ENCODE measurements around the gene SORCS2. TPM values are rescaled to one million over a fixed set of nuclear protein-coding genes. Genes with fewer than 3 reads are reported as not detected.

The SORCS2 gene
- total and polyA plus RNA-seq, 12 donors, result 0.67 to 15.5 (median 1.3) TPM

- H3K27me3 ChIP-seq, result no peaks in the 10 kb centered on the region
- no peak overlapping the region for H3K27ac ChIP-seq
- WGBS, 4 donors, result 88 to 96% (median 90%) methylated on average over 17 of the region's 17 CpGs
- H3K4me1 ChIP-seq (replicated peaks in 1 of 2), result no peaks in the 10 kb centered on the region
- no peaks in the 10 kb centered on the region for H3K9me3 ChIP-seq (replicated peaks in 1 of 3)
- H3K4me3 ChIP-seq, result no peak overlapping the region
- peak in 1 of 7 donors; percentile 5 for DNase-seq
- intact Hi-C loops (cut with DNase I), result no loop called here
- no peaks in the 10 kb centered on the region for H3K36me3 ChIP-seq (replicated peaks in 1 of 2)
- TF ChIP-seq POLR2A (IDR thresholded peaks at IDR 0.05) (no peak), CTCF (IDR thresholded peaks at IDR 0.05) (no peak)
These were observed 148.5 kb downstream of the SORCS2 start for GRCh38 chr4:7340553-7341433.

- Histone ChIP-seq H3K4me3 (no peak overlapping the region), H3K4me1 (replicated peaks in 1 of 2) (no peaks in the 10 kb centered on the region), H3K36me3 (replicated peaks in 1 of 2) (no peaks in the 10 kb centered on the region), H3K27me3 (no peaks in the 10 kb centered on the region), H3K27ac (no peak overlapping the region), H3K9me3 (replicated peaks in 1 of 3) (no peaks in the 10 kb centered on the region)
- WGBS, 4 donors, result 92% methylated on average over 6 of the region's 6 CpGs
- intact Hi-C loops (cut with DNase I), result no loop called here
- peak in 1 of 7 donors; percentile 4 for DNase-seq
- TF ChIP-seq CTCF (IDR thresholded peaks at IDR 0.05), result no peak
These were observed 149.3 kb downstream of the SORCS2 start for GRCh38 chr4:7341491-7342222.

- H3K27ac ChIP-seq, result no peak overlapping the region
- H3K4me3 ChIP-seq, result no peak overlapping the region
- no peaks in the 10 kb centered on the region for H3K27me3 ChIP-seq
- H3K9me3 ChIP-seq (replicated peaks in 1 of 3), result no peaks in the 10 kb centered on the region
- no peaks in the 10 kb centered on the region for H3K36me3 ChIP-seq (replicated peaks in 1 of 2)
- TF ChIP-seq POLR2A (IDR thresholded peaks at IDR 0.05), result no peak
- TF ChIP-seq CTCF (IDR thresholded peaks at IDR 0.05), result no peak
- DNase-seq, result no peak
- H3K4me1 ChIP-seq (replicated peaks in 1 of 2), result no peaks in the 10 kb centered on the region
- WGBS, 4 donors, result 72 to 83% (median 77%) methylated on average over 19 to 21 of the region's 21 CpGs
- intact Hi-C loops (cut with DNase I), result no loop called here
These were observed 150.1 kb downstream of the SORCS2 start for GRCh38 chr4:7342223-7343080.
